Measurements from ENCODE around the gene SPEF2.

GRCh38 chr5:35758151-35758724 lies 140.6 kb downstream of the SPEF2 start:
- TF ChIP-seq POLR2AphosphoS5 (IDR thresholded peaks at IDR 0.05; ENCODE audit: low read depth) (no peak), CTCF (IDR thresholded peaks at IDR 0.05; ENCODE audit: insufficient read depth, low read length) (no peak), GABPA (IDR thresholded peaks at IDR 0.05; ENCODE audit: low read depth) (no peak), REST (IDR thresholded peaks at IDR 0.05; ENCODE audit: insufficient replicate concordance, low read depth) (no peak)

Measured in HL-60 (cell line).